Kidney (tissue), 14 donors: ENCODE measurements around the gene HOXD13. TPM values are rescaled to one million over a fixed set of nuclear protein-coding genes. Genes with fewer than 3 reads are reported as not detected.
A peak's percentile ranks its signal among the peaks of the same experiment; 100 is the strongest.

ENCODE experiments used
- DNase-seq, 5 donors: peaks; one replicate each; pipeline ENCODE4 v3.0.0-alpha.2; 2013 to 2020
- FAIRE-seq: peaks from 2 replicates; lab custom pipeline; 2012; peaks lifted over from hg19 to GRCh38; lab: Jason Lieb, UNC
- H3K27ac ChIP-seq, 2 donors: one replicate each; pipeline ENCODE4 v1.7.0; 2013; ENCODE audit warnings: low read depth in 2 of 2, low read length in 2 of 2, inconsistent platforms in 1 of 2
- H3K27me3 ChIP-seq: one replicate; pipeline ENCODE4 v1.7.1; 2013; ENCODE audit warnings: low read length, inconsistent platforms; ENCODE audit not compliant: control insufficient read depth, insufficient read depth
- H3K36me3 ChIP-seq, 3 donors: one replicate each; pipeline versions ENCODE4 v1.7.0 to v1.7.1; 2013; ENCODE audit warnings: low read length in 3 of 3, control low read depth in 1 of 3, inconsistent platforms in 1 of 3; ENCODE audit not compliant: insufficient read depth in 3 of 3, control insufficient read depth in 2 of 3
- H3K4me1 ChIP-seq, 3 donors: one replicate each; pipeline versions ENCODE4 v1.7.0 to v1.7.1; 2013; ENCODE audit warnings: low read length in 3 of 3, inconsistent platforms in 1 of 3, low read depth in 1 of 3; ENCODE audit not compliant: control insufficient read depth in 2 of 3, insufficient read depth in 2 of 3
- H3K4me3 ChIP-seq, 3 donors: one replicate each; pipeline versions ENCODE4 v1.7.0 to v1.8.1; 2013; ENCODE audit warnings: low read length in 3 of 3, control low read depth in 1 of 3, inconsistent platforms in 1 of 3
- H3K9ac ChIP-seq, 3 donors: one replicate each; pipeline versions ENCODE4 v1.7.0 to v1.7.1; 2013; ENCODE audit warnings: low read length in 3 of 3, control low read depth in 1 of 3, inconsistent platforms in 1 of 3
- H3K9me3 ChIP-seq, 3 donors: one replicate each; pipeline versions ENCODE4 v1.7.0 to v1.7.1; 2013; ENCODE audit warnings: low read length in 3 of 3, control low read depth in 1 of 3, inconsistent platforms in 1 of 3; ENCODE audit not compliant: control insufficient read depth in 2 of 3, insufficient read depth in 1 of 3
- CTCF ChIP-seq: IDR thresholded peaks from 3 replicates; pipeline ENCODE4 v1.5.1; 2012; ENCODE audit warnings: mild to moderate bottlenecking, moderate library complexity, borderline replicate concordance; ENCODE audit not compliant: insufficient read depth; ENCODE audit errors: extremely low read depth
- intact Hi-C: fragments of 100-400 bp; cut with DNase I; formaldehyde crosslinking; loops from one replicate; pipeline ENCODE4 v1.11.1; 2022
- polyA plus RNA-seq: library from polyadenylated mRNA; stranded (reverse); fragments of 350-450 nt; fragmentation: Illumina TruSeq; extraction: RNeasy Lipid Tissue Mini Kit (QIAGEN cat#74804); gene quantifications from one replicate; pipeline ENCODE4 v1.2.3, GENCODE V29; 2014; ENCODE audit warnings: low read depth, low replicate concordance; ENCODE audit not compliant: insufficient read depth
- total RNA-seq: library from RNA; stranded (reverse); fragmentation: NEBNext Ultra II Directional; extraction: Animal tissue kit (Norgen Biotek cat#: 25700); gene quantifications from one replicate; pipeline ENCODE4 v1.2.1, GENCODE V29; 2021
- donor health status: control.
- donor health status: control.
- donor health status: control.
- donor health status: control.
- donor health status: control.
- donor health status: DM: yes; HTN: yes; CAD: no.
- donor health status: Normal renal cell carcinoma (clear cell type).

HOXD13 gene
- total and polyA plus RNA-seq, 2 donors from 2014 or later, result not detected

GRCh38 chr2:176074919-176075425 lies 17.5 kb upstream of the HOXD13 start:
- no peak overlapping the region for H3K9ac ChIP-seq
- H3K4me3 ChIP-seq, result no peak overlapping the region
- intact Hi-C loops, result no loop called here
- no peak for FAIRE-seq
- no peaks in the 10 kb centered on the region for H3K9me3 ChIP-seq
- no peaks in the 10 kb centered on the region for H3K4me1 ChIP-seq
- no peaks in the 10 kb centered on the region for H3K36me3 ChIP-seq
- TF ChIP-seq CTCF, result no peak
- no peak for DNase-seq
- H3K27ac ChIP-seq, result no peak overlapping the region
- H3K27me3 ChIP-seq, result peaks cover 90% of the 10 kb centered on the region

- Histone ChIP-seq H3K9me3 (no peaks in the 10 kb centered on the region), H3K27ac (no peak overlapping the region), H3K27me3 (peaks cover 86% of the 10 kb centered on the region), H3K36me3 (no peaks in the 10 kb centered on the region), H3K4me3 (no peak overlapping the region), H3K9ac (no peak overlapping the region), H3K4me1 (peaks cover 0 to under 1% (median 0%) of the 10 kb centered on the region in 3 donors)
- FAIRE-seq, result no peak
- peak in 4 of 5 donors; percentile 58 to 80 (median 63) for DNase-seq
- intact Hi-C loops, result no loop called here
- no peak for TF ChIP-seq CTCF
Observed at GRCh38 chr2:176075481-176075880, 17.0 kb upstream of the HOXD13 start.

GRCh38 chr2:176076063-176076462 lies 16.5 kb upstream of the HOXD13 start:
- Histone ChIP-seq H3K4me3 (no peak overlapping the region), H3K4me1 (peaks cover 0 to 3% (median 0%) of the 10 kb centered on the region in 3 donors), H3K36me3 (no peaks in the 10 kb centered on the region), H3K27ac (no peak overlapping the region), H3K9me3 (peaks cover 0 to 2% (median 0%) of the 10 kb centered on the region in 3 donors), H3K9ac (no peak overlapping the region), H3K27me3 (peaks cover 87% of the 10 kb centered on the region)
- DNase-seq (no peak), FAIRE-seq (no peak)
- intact Hi-C loops, result no loop called here
- TF ChIP-seq CTCF, result no peak

GRCh38 chr2:176076796-176077195 lies 15.7 kb upstream of the HOXD13 start:
- peaks cover 89% of the 10 kb centered on the region for H3K27me3 ChIP-seq
- no peak overlapping the region for H3K27ac ChIP-seq
- H3K4me1 ChIP-seq, result peaks cover 0 to 3% (median 0%) of the 10 kb centered on the region in 3 donors
- intact Hi-C loops, result no loop called here
- peaks cover 0 to 7% (median 0%) of the 10 kb centered on the region in 3 donors for H3K9me3 ChIP-seq
- no peaks in the 10 kb centered on the region for H3K36me3 ChIP-seq
- no peak overlapping the region for H3K9ac ChIP-seq
- FAIRE-seq (no peak), DNase-seq (peak in 2 of 5 donors; percentile 10 to 54)
- TF ChIP-seq CTCF, result no peak
- no peak overlapping the region for H3K4me3 ChIP-seq
